ENCODE measurements around the gene NUDT9.

DNA sequence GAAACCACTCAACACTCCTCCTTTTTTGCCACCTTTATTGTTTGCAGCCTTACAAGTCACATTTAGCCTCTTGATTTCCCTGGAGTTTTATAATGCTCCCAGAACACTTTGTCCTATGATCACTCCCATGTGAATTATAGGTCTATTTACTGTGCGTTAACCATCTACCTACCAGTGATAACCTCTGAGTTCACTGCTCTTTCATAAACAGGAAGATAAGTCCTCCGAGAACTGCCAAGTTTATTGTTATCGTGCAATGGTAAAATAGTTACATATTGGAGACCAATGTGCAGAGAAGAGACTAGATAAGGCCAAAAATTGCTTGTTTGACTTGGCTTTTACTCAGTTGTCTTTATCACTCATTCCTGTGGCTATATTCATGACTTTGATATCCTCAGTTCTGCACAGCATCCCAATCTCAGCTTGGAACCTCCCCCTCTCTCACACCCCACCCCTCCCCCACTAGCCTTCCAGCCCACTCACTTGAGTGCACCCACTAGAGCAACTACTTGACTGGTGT, 12.9 kb upstream of the NUDT9 start:
- no peak for TF ChIP-seq POLR2AphosphoS5 (IDR thresholded peaks at IDR 0.05; ENCODE audit: low read depth, low read length)
- TF ChIP-seq FOXP2 (optimal IDR thresholded peaks at IDR 0.05; ENCODE audit: borderline replicate concordance, extremely low read depth, extremely low read length, insufficient read depth), result no peak
- TF ChIP-seq SIN3A (IDR thresholded peaks at IDR 0.05; ENCODE audit: borderline replicate concordance, insufficient read depth, low read length), result no peak
- TF ChIP-seq, protein P1, sequence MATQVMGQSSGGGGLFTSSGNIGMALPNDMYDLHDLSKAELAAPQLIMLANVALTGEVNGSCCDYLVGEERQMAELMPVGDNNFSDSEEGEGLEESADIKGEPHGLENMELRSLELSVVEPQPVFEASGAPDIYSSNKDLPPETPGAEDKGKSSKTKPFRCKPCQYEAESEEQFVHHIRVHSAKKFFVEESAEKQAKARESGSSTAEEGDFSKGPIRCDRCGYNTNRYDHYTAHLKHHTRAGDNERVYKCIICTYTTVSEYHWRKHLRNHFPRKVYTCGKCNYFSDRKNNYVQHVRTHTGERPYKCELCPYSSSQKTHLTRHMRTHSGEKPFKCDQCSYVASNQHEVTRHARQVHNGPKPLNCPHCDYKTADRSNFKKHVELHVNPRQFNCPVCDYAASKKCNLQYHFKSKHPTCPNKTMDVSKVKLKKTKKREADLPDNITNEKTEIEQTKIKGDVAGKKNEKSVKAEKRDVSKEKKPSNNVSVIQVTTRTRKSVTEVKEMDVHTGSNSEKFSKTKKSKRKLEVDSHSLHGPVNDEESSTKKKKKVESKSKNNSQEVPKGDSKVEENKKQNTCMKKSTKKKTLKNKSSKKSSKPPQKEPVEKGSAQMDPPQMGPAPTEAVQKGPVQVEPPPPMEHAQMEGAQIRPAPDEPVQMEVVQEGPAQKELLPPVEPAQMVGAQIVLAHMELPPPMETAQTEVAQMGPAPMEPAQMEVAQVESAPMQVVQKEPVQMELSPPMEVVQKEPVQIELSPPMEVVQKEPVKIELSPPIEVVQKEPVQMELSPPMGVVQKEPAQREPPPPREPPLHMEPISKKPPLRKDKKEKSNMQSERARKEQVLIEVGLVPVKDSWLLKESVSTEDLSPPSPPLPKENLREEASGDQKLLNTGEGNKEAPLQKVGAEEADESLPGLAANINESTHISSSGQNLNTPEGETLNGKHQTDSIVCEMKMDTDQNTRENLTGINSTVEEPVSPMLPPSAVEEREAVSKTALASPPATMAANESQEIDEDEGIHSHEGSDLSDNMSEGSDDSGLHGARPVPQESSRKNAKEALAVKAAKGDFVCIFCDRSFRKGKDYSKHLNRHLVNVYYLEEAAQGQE (IDR thresholded peaks at IDR 0.05; ENCODE audit: insufficient read depth in 1 of 2, low read depth in 2 of 2, low read length in 2 of 2), result no peak
